Stimulated activated CD4-positive, alpha-beta T cell treated with anti-CD3 and anti-CD28 coated beads, Interleukin-12 subunit alpha, Interleukin-12 subunit beta, amount 100 ng/mL, for 48 hours (primary cell): ENCODE results near the gene UGT1A9.

Experiments
- DNase-seq, 3 donors: peaks; one replicate each; pipeline ENCODE4 v3.0.0-alpha.2; 2020; ENCODE audit warnings: low read depth in 2 of 3, low spot score in 1 of 3

The UGT1A9 gene

GRCh38 chr2:233758141-233758540 lies 86.4 kb downstream of the UGT1A9 start:
- DNase-seq: no peak

GRCh38 chr2:233758849-233759248 lies 87.2 kb downstream of the UGT1A9 start:
- no peak for DNase-seq

GRCh38 chr2:233760043-233760442 lies 88.3 kb downstream of the UGT1A9 start, which contains the start of gene UGT1A1:
Gene UGT1A1 (plus strand): TSS chr2:233760270. CDS start chr2:233760288, 18 bp downstream.
- DNase-seq: no peak

GRCh38 chr2:233761040-233761769 lies 89.5 kb downstream of the UGT1A9 start:
- no peak for DNase-seq

- DNase-seq: no peak
These were observed 92.6 kb downstream of the UGT1A9 start for GRCh38 chr2:233764264-233764663.

- no peak for DNase-seq
These were observed 93.1 kb downstream of the UGT1A9 start for GRCh38 chr2:233764761-233765160.

GRCh38 chr2:233766416-233766815 lies 94.7 kb downstream of the UGT1A9 start:
- no peak for DNase-seq

GRCh38 chr2:233768076-233768475 lies 96.4 kb downstream of the UGT1A9 start:
- DNase-seq: no peak

GRCh38 chr2:233769260-233769659 lies 97.6 kb downstream of the UGT1A9 start:
- DNase-seq: no peak

- no peak for DNase-seq
These were observed 100.5 kb downstream of the UGT1A9 start for GRCh38 chr2:233772153-233772552.

GRCh38 chr2:233772583-233772982 lies 100.9 kb downstream of the UGT1A9 start:
- DNase-seq: no peak

GRCh38 chr2:233773854-233774253 lies 102.2 kb downstream of the UGT1A9 start:
- no peak for DNase-seq

- DNase-seq: no peak
These were observed 103.7 kb downstream of the UGT1A9 start for GRCh38 chr2:233775414-233775813.

- no peak for DNase-seq
These were observed 106.3 kb downstream of the UGT1A9 start, which contains the start of gene MROH2A for GRCh38 chr2:233778030-233778429. Gene MROH2A (plus strand): TSS chr2:233778330. CDS start chr2:233779359, 1,029 bp downstream.

GRCh38 chr2:233779722-233780121 lies 108.0 kb downstream of the UGT1A9 start:
- no peak for DNase-seq

GRCh38 chr2:233780771-233781170 lies 109.1 kb downstream of the UGT1A9 start:
- no peak for DNase-seq

- no peak for DNase-seq
These were observed 117.9 kb downstream of the UGT1A9 start for GRCh38 chr2:233789554-233789953.

- DNase-seq: no peak
These were observed 119.6 kb downstream of the UGT1A9 start for GRCh38 chr2:233791151-233791882.

GRCh38 chr2:233791883-233792329 lies 120.2 kb downstream of the UGT1A9 start:
- DNase-seq: no peak

GRCh38 chr2:233792720-233793119 lies 121.0 kb downstream of the UGT1A9 start:
- no peak for DNase-seq

- DNase-seq: no peak
These were observed 121.9 kb downstream of the UGT1A9 start for GRCh38 chr2:233793465-233794127.
